HG02852 (cell line): ENCODE data around the gene AKNA.

ENCODE experiments used
- ATAC-seq: cut with Tn5 transposase; IDR thresholded peaks from one replicate; pipeline ENCODE4 v1.9.1; 2021; ENCODE audit warnings: mild to moderate bottlenecking, moderate library complexity; ENCODE audit not compliant: unreplicated experiment

AKNA gene

GRCh38 chr9:114387680-114388356 is at the start of gene AKNA:
AKNA (minus strand) TSS chr9:114387982; CDS start chr9:114381333, 6,649 bp downstream.
- ATAC-seq: peak; percentile 27

- ATAC-seq: no peak
These were observed 49.7 kb upstream of the AKNA start for GRCh38 chr9:114437401-114437893.

- no peak for ATAC-seq
These were observed 47.1 kb upstream of the AKNA start for GRCh38 chr9:114434878-114435311.

- ATAC-seq: no peak
These were observed 46.0 kb upstream of the AKNA start for GRCh38 chr9:114433720-114434255.

- no peak for ATAC-seq
These were observed 45.3 kb upstream of the AKNA start for GRCh38 chr9:114433086-114433485.

- no peak for ATAC-seq
These were observed 44.7 kb upstream of the AKNA start for GRCh38 chr9:114432323-114433067.

GRCh38 chr9:114431770-114432169 is 44.0 kb upstream of the AKNA start:
- no peak for ATAC-seq

GRCh38 chr9:114431003-114431402 is 43.2 kb upstream of the AKNA start:
- no peak for ATAC-seq

- ATAC-seq: no peak
These were observed 42.7 kb upstream of the AKNA start for GRCh38 chr9:114430457-114430856.

- ATAC-seq: no peak
These were observed 41.7 kb upstream of the AKNA start for GRCh38 chr9:114429488-114429887.

GRCh38 chr9:114428466-114428865 is 40.7 kb upstream of the AKNA start:
- no peak for ATAC-seq

GRCh38 chr9:114427644-114428043 is 39.9 kb upstream of the AKNA start:
- ATAC-seq: no peak

- no peak for ATAC-seq
These were observed 38.5 kb upstream of the AKNA start for GRCh38 chr9:114426046-114426948.

- no peak for ATAC-seq
These were observed 37.3 kb upstream of the AKNA start for GRCh38 chr9:114425126-114425525.

GRCh38 chr9:114424126-114424525 is 36.3 kb upstream of the AKNA start:
- ATAC-seq: no peak

GRCh38 chr9:114423181-114423580 is 35.4 kb upstream of the AKNA start:
- no peak for ATAC-seq

GRCh38 chr9:114421147-114421546 is 33.4 kb upstream of the AKNA start:
- no peak for ATAC-seq

GRCh38 chr9:114419796-114420195 is 32.0 kb upstream of the AKNA start:
- ATAC-seq: no peak

- ATAC-seq: no peak
These were observed 30.3 kb upstream of the AKNA start for GRCh38 chr9:114418053-114418452.

- no peak for ATAC-seq
These were observed 29.7 kb upstream of the AKNA start for GRCh38 chr9:114417511-114417910.

GRCh38 chr9:114416906-114417305 is 29.1 kb upstream of the AKNA start:
- ATAC-seq: no peak
